Hepatocyte (in vitro differentiated cells): ENCODE data around the gene SNX21.

Experiments used
- EZH2phosphoT487 ChIP-seq: fragments of 200-600 bp; sonication (generic); IDR thresholded peaks from one replicate; pipeline ENCODE4 v1.6.1; 2018; ENCODE audit warnings: antibody characterized with exemption, mild to moderate bottlenecking, low read depth, moderate library complexity; ENCODE audit not compliant: unreplicated experiment, severe bottlenecking
- TF ChIP-seq, protein P1 (sequence below): fragments of 200-600 bp; sonication (generic); IDR thresholded peaks from 2 replicates; pipeline ENCODE4 v1.5.1; 2016; ENCODE audit warnings: antibody characterized with exemption, mild to moderate bottlenecking; ENCODE audit not compliant: poor library complexity

DNA sequence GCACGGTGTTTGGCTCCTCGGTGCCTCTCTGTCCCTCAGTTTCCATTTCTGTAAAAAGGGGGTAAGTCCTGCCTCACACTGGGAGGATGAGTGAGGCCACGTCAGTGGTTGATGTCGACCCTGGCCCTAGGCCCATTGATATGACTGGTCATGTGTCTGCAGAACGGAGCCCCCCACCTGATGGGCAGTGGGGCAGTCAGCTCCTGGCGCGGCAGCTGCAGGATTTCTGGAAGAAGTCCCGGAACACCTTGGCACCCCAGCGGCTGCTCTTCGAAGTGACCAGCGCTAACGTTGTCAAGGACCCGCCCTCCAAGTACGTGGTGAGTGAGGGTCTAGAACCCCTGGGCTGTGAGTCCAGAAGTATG lies 1.2 kb downstream of the SNX21 start:
- TF ChIP-seq, protein P1, sequence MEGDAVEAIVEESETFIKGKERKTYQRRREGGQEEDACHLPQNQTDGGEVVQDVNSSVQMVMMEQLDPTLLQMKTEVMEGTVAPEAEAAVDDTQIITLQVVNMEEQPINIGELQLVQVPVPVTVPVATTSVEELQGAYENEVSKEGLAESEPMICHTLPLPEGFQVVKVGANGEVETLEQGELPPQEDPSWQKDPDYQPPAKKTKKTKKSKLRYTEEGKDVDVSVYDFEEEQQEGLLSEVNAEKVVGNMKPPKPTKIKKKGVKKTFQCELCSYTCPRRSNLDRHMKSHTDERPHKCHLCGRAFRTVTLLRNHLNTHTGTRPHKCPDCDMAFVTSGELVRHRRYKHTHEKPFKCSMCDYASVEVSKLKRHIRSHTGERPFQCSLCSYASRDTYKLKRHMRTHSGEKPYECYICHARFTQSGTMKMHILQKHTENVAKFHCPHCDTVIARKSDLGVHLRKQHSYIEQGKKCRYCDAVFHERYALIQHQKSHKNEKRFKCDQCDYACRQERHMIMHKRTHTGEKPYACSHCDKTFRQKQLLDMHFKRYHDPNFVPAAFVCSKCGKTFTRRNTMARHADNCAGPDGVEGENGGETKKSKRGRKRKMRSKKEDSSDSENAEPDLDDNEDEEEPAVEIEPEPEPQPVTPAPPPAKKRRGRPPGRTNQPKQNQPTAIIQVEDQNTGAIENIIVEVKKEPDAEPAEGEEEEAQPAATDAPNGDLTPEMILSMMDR, result no peak
- TF ChIP-seq EZH2phosphoT487, result no peak
